ENCODE measurements around the gene HIGD2A.

The HIGD2A gene

GRCh38 chr5:176418251-176418650 lies 29.7 kb downstream of the HIGD2A start:
- DNase-seq = no peak

- DNase-seq = no peak
Measured at GRCh38 chr5:176420086-176420485, 31.5 kb downstream of the HIGD2A start.

- DNase-seq = no peak
Measured at GRCh38 chr5:176420972-176421544, 32.5 kb downstream of the HIGD2A start.

GRCh38 chr5:176424181-176424580 lies 35.6 kb downstream of the HIGD2A start:
- DNase-seq = no peak

GRCh38 chr5:176425138-176425537 lies 36.6 kb downstream of the HIGD2A start:
- DNase-seq = no peak

GRCh38 chr5:176425791-176426190 lies 37.2 kb downstream of the HIGD2A start:
- no peak for DNase-seq

- no peak for DNase-seq
Measured at GRCh38 chr5:176426876-176427275, 38.3 kb downstream of the HIGD2A start.

- DNase-seq = no peak
Measured at GRCh38 chr5:176427971-176428370, 39.4 kb downstream of the HIGD2A start.

GRCh38 chr5:176429972-176430371 lies 41.4 kb downstream of the HIGD2A start:
- no peak for DNase-seq

GRCh38 chr5:176432707-176433106 lies 44.2 kb downstream of the HIGD2A start:
- no peak for DNase-seq

- DNase-seq = no peak
Measured at GRCh38 chr5:176436656-176437055, 48.1 kb downstream of the HIGD2A start.

GRCh38 chr5:176438959-176439757 lies 50.6 kb downstream of the HIGD2A start:
- DNase-seq = no peak

Data from NCI-H345 (cell line).